Mucosa of stomach (tissue), 1 donor: ENCODE data around the gene KLHL28.

Experiments used
- H3K27me3 ChIP-seq: one replicate; pipeline ENCODE4 v1.7.0; 2013; ENCODE audit warnings: mild to moderate bottlenecking, low read length; ENCODE audit not compliant: control insufficient read depth, insufficient read depth
- H3K36me3 ChIP-seq: one replicate; pipeline ENCODE4 v1.7.0; 2013; ENCODE audit warnings: low read length; ENCODE audit not compliant: control insufficient read depth, insufficient read depth
- H3K4me1 ChIP-seq: one replicate; pipeline ENCODE4 v1.7.0; 2013; ENCODE audit warnings: mild to moderate bottlenecking, low read length; ENCODE audit not compliant: control insufficient read depth, insufficient read depth
- H3K4me3 ChIP-seq: one replicate; pipeline ENCODE4 v1.7.0; 2013; ENCODE audit warnings: low read length
- H3K9ac ChIP-seq: one replicate; pipeline ENCODE4 v1.7.0; 2013; ENCODE audit warnings: mild to moderate bottlenecking, low read length, moderate library complexity
- H3K9me3 ChIP-seq: one replicate; pipeline ENCODE4 v1.7.0; 2013; ENCODE audit warnings: mild to moderate bottlenecking, low read length, moderate library complexity; ENCODE audit not compliant: control insufficient read depth
- donor health status: Pancreatic carcinoma.

The KLHL28 gene

DNA sequence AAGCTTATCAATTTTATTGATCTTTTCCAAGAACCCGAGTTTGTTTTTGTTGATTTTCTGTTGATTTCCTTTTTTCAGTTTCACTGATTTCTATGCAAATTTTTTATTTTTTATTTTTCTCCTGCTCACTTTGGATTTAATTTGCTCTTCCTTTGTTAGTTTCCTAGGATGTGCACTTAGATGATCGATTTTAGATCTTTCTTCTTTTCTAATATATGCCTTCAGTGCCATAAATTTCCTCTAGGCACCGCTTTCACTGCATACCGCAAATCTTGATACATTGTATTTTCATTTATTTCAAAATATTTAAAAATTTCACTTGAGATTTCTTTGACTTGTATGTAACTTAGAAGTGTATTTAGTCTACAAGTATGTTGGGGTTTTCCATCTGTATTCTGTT is 9.7 kb upstream of the KLHL28 start:
- Histone ChIP-seq H3K4me1 (no peaks in the 10 kb centered on the region), H3K27me3 (no peaks in the 10 kb centered on the region), H3K36me3 (no peaks in the 10 kb centered on the region), H3K4me3 (no peak overlapping the region), H3K9ac (no peak overlapping the region), H3K9me3 (no peaks in the 10 kb centered on the region)

DNA sequence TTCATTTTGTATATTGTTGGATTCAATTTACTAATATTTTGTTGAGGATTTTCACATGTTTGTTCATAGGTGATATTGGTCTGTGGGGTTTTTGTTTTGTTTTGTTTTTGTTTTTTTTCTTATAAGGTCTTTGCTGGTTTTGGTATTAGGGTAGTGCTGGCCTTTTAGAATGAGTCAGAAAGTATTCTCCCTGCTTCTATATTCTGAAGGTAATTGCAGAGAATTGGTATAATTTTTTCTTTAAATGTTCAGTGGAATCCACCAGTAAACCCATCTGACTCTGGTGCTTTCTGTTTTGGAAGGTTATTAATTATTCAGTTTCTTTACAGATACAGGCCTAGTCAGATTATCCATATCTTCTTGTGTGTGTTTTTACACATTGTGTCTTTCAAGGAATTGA is 9.2 kb upstream of the KLHL28 start:
- Histone ChIP-seq H3K4me1 (no peaks in the 10 kb centered on the region), H3K9me3 (no peaks in the 10 kb centered on the region), H3K4me3 (no peak overlapping the region), H3K9ac (no peak overlapping the region), H3K36me3 (no peaks in the 10 kb centered on the region), H3K27me3 (no peaks in the 10 kb centered on the region)

DNA sequence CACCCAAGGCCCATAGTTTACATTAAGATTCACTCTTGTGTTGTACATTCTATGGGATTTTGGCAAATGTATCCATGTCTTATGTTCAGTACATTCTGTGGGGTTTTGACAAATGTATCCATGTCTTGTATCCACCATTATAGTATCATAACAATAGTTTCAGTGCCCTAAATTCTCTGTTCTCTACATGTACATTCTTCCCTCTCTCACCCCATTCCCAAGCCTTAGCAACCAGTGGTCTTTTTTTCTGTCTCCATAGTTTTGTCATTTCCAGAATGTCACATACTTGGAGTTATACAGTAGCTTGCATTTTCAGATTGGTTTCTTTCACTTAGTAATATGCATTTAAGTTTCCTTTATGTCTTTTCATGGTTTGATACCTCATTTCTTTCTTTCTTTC is 7.0 kb upstream of the KLHL28 start:
- Histone ChIP-seq H3K27me3 (no peaks in the 10 kb centered on the region), H3K9me3 (no peaks in the 10 kb centered on the region), H3K36me3 (no peaks in the 10 kb centered on the region), H3K4me3 (no peak overlapping the region), H3K4me1 (peaks cover 4% of the 10 kb centered on the region), H3K9ac (no peak overlapping the region)

DNA sequence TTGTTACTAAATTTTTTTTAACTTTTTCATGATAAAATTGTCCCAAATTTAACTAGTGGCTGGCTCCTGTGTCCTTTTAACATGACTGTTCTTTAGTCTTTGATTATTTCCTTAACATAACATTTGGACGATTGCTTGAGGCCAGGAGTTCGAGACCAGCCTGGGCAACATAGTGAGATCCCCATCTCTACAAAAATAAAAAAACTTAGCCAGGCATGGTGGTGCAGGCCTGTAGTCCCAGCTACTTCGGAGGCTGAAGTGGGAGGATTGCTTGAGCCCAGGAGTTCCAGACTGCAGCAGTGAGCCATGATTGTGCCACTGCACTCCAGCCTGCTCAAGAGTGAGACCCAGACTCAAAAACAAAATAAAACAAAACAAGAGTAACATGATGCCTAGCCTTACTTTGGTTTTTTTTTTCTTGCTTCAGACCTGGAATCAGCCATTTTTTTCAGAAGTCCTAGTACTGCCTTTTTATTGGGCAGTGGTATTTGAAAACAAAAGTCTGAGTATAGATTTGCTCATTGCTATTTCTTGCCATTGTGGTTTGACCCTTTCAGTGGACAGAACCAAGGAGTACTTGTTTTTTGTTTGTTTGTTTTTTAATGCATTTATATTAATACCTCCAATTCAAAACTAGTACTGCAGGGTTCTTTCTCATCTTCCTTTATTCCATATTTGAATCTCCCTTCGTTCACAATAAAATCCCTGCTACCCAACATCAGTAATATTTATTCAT is 5.0 kb upstream of the KLHL28 start:
- Histone ChIP-seq H3K9me3 (no peaks in the 10 kb centered on the region), H3K27me3 (no peaks in the 10 kb centered on the region), H3K36me3 (no peaks in the 10 kb centered on the region), H3K4me1 (peaks cover 5% of the 10 kb centered on the region), H3K4me3 (no peak overlapping the region), H3K9ac (no peak overlapping the region)

DNA sequence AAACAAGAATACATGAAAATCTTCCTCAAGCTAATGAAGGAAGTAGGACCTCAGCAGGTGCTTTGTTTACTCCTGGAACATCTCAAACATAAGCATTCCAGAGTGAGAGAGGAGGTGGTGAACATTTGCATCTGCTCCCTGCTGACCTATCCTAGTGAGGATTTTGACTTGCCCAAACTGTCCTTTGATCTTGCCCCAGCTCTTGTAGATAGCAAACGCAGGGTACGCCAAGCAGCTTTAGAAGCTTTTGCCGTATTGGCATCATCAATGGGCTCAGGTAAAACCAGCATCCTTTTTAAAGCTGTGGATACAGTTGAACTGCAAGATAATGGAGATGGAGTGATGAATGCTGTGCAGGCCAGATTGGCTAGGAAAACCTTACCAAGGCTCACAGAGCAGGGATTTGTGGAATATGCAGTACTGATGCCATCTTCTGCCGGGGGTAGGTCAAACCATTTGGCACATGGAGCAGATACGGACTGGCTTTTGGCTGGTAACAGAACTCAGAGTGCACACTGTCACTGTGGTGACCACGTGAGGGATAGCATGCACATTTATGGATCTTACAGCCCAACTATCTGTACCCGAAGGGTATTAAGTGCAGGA is 2.1 kb upstream of the KLHL28 start:
- no peaks in the 10 kb centered on the region for H3K27me3 ChIP-seq
- H3K4me1 ChIP-seq = peaks cover 5% of the 10 kb centered on the region
- H3K9me3 ChIP-seq = no peaks in the 10 kb centered on the region
- peak overlapping the region; percentile 99 for H3K4me3 ChIP-seq
- H3K9ac ChIP-seq = peak overlapping the region; percentile 88
- H3K36me3 ChIP-seq = no peaks in the 10 kb centered on the region

DNA sequence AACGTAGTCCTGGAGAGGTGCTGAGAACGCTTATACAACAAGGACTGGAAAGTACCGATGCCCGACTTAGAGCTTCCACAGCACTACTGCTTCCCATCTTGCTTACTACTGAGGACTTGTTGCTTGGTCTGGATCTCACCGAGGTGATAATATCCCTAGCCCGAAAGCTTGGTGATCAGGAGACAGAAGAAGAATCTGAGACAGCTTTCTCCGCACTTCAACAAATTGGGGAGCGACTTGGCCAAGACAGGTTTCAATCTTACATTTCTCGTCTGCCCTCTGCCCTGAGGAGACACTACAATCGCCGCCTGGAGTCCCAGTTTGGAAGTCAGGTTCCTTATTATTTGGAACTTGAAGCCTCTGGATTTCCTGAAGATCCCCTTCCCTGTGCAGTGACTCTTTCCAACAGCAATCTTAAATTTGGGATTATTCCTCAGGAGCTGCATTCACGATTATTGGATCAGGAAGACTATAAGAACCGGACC is 1.3 kb upstream of the KLHL28 start:
- Histone ChIP-seq H3K36me3 (no peaks in the 10 kb centered on the region), H3K9ac (peak overlapping the region; percentile 88), H3K9me3 (no peaks in the 10 kb centered on the region), H3K27me3 (no peaks in the 10 kb centered on the region), H3K4me3 (peak overlapping the region; percentile 99), H3K4me1 (peaks cover 5% of the 10 kb centered on the region)

DNA sequence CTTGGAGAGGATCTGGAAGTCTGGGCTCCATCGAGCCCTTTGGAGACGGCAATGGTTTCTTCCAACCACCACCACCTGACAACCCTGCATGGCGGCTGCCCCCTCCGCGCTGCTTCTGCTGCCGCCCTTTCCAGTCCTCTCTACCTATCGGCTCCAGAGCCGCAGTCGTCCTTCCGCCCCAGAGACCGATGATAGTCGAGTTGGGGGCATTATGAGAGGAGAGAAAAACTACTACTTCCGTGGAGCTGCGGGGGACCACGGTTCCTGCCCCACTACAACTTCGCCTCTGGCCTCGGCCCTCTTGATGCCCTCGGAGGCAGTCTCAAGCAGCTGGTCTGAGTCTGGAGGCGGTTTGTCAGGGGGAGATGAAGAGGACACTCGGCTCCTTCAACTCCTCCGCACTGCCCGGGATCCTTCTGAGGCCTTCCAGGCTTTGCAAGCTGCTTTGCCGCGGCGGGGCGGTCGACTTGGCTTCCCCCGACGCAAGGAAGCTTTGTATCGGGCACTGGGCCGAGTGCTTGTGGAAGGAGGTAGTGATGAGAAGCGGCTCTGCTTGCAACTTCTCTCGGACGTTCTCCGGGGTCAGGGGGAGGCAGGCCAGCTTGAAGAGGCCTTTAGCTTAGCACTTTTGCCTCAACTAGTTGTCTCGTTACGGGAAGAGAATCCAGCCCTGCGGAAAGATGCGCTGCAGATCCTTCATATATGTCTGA is 742 bp upstream of the KLHL28 start:
- Histone ChIP-seq H3K27me3 (no peaks in the 10 kb centered on the region), H3K4me3 (peak overlapping the region; percentile 99), H3K9ac (peak overlapping the region; percentile 88), H3K4me1 (peaks cover 5% of the 10 kb centered on the region), H3K9me3 (no peaks in the 10 kb centered on the region), H3K36me3 (no peaks in the 10 kb centered on the region)

DNA sequence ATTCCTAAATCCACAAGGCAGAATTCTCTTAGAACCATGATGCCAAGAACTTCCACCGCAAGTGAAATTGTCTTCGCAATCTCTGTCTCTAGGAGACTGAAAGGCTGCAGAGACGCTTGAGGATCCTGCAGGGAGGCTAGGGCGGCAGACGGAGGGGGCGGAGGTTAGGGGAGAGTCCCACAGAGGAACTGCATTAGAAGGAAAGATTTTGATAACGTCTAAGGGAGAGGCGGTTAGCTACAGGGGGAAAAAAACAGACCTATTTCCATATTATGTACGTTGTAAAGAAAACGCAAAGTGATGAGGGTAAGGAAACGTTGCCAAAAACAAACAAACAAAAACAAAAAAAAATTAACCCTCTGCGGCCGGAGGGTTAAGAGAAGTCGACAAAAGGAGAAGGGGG is 595 bp downstream of the KLHL28 start:
- Histone ChIP-seq H3K9ac (peak overlapping the region; percentile 90), H3K9me3 (no peaks in the 10 kb centered on the region), H3K27me3 (no peaks in the 10 kb centered on the region), H3K36me3 (no peaks in the 10 kb centered on the region), H3K4me3 (peak overlapping the region; percentile 99), H3K4me1 (peaks cover 5% of the 10 kb centered on the region)

DNA sequence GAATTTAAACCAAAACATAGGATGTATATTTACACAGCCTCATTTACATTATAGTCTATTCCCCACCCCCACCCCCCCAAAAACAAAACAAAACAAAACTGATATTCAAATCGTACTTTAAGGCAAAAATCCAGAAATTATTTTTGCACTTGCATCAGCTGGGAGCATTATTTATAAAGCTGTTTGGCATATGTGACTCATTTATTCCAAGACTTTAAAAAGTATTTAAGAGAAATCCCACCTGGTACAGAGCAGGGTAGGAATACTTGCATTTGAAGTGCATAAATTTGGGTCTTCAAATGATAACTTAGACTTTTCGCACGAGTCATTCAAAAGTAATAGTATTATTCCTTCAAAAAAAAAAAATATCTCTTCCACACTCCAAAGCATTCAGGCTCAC is 1.1 kb downstream of the KLHL28 start:
- Histone ChIP-seq H3K36me3 (no peaks in the 10 kb centered on the region), H3K9ac (peak overlapping the region; percentile 90), H3K9me3 (no peaks in the 10 kb centered on the region), H3K27me3 (no peaks in the 10 kb centered on the region), H3K4me3 (peak overlapping the region; percentile 99), H3K4me1 (peaks cover 5% of the 10 kb centered on the region)

DNA sequence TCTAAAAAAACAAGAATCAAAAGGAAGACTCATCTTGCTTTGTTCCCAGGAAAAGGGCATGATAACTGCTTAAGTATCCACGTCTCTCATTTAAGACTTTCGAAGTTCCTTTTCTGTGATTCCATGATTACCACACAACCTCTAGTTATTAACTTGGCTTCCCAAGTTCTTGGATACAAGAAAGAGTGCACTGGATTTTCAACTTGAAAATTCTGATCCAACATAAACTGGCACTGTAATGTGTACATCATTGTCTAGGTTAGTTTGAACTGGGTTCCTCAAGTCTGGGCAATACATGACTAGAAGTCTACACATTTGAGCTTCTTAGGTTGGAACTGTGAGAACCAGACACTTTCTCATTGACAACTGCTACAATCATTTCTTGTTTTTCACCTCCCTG is 1.6 kb downstream of the KLHL28 start:
- no peaks in the 10 kb centered on the region for H3K27me3 ChIP-seq
- H3K4me3 ChIP-seq = no peak overlapping the region
- H3K9ac ChIP-seq = no peak overlapping the region
- H3K36me3 ChIP-seq = no peaks in the 10 kb centered on the region
- no peaks in the 10 kb centered on the region for H3K9me3 ChIP-seq
- H3K4me1 ChIP-seq = peaks cover 5% of the 10 kb centered on the region

DNA sequence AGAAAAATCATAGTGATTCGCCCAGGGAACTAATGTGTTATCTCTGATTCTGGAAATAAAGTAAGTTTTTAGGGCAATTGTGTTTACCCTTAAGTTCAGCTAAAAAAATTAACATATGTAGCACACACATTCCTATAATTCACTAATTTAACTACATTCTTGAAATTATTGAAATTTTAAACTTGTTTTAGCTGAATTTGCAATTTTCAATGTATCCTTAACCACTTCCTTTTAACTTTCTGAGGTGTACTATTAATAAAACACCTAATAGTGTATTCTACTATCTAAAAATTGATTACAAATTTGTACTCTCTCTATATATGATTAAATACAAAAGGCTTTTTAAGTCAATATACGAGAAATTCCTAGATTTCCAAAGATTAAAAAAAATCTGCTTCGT is 2.2 kb downstream of the KLHL28 start:
- Histone ChIP-seq H3K4me1 (peaks cover 5% of the 10 kb centered on the region), H3K36me3 (no peaks in the 10 kb centered on the region), H3K9me3 (no peaks in the 10 kb centered on the region), H3K4me3 (no peak overlapping the region), H3K27me3 (no peaks in the 10 kb centered on the region), H3K9ac (no peak overlapping the region)

DNA sequence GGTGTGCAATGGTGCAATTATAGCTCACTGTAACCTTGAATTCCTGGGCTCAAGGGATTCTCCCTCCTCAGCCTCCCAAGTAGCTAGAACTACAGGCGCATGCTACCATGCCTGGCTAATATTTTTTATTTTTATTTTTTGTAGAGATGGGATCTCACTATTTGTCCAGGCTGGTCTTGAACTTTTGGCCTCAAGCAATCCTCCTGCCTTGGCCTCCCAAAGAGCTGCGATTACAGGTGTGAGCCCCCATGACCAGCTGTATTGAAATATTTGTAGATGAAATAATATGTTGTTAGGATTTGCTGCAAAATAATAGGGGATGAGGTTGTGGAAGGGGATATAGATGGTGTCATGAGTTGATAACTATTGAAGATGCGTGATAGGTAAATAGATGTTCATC is 4.9 kb downstream of the KLHL28 start:
- H3K9me3 ChIP-seq = no peaks in the 10 kb centered on the region
- H3K27me3 ChIP-seq = no peaks in the 10 kb centered on the region
- no peaks in the 10 kb centered on the region for H3K4me1 ChIP-seq
- H3K4me3 ChIP-seq = no peak overlapping the region
- no peak overlapping the region for H3K9ac ChIP-seq
- H3K36me3 ChIP-seq = no peaks in the 10 kb centered on the region
